ENCODE measurements around the gene HUNK. TPM values are rescaled to one million over a fixed set of nuclear protein-coding genes. Genes with fewer than 3 reads are reported as not detected.

HUNK gene
- total and polyA plus RNA-seq, 2 experiments from 2014 or later = 1.6 to 5.1 TPM

DNA sequence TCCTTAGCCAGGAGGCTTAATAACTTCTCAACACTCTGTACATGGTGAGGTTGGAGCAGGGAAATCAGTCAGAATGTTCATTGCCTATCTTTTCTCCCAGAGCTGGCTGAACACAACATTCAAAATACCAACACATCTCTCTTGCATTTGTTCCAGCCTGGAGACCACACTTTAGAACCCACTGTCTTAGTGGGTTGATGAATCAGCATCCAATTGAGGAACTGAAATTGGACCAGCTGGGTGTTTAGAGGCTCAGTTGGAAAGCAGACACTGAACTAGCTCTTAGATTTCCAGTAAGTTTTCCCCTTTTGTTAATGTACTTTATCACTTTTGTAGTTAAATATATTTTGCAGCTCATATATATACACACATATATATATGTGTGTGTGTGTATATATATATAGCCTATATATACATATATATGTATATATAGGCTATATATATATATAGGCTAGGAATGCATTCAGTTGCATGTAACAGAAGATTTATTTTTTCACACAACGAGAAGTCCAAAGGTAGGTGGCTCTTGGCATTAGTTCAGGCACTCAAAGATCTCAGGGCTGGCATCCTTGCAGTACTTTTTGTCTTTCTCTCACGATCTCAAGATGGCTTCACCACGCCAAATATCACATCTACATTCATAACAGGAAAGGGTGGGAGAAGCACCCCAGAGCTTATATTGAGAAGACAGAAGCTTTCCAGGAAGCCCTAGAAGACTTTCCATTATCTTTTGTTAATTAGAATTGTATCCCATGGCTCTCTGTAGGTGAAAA, 35.0 kb upstream of the HUNK start:
- H3K27ac ChIP-seq (ENCODE audit: low read depth) = no peak overlapping the region
- no peak overlapping the region for H3K4me3 ChIP-seq
- no peaks in the 10 kb centered on the region for H3K4me1 Mint-ChIP-seq
- H3K4me2 ChIP-seq = no peak overlapping the region
- TF ChIP-seq ZNF331 (CRISPR knock-in tag; IDR thresholded peaks at IDR 0.05; ENCODE audit: low read depth) (no peak), STAT1 (IDR thresholded peaks at IDR 0.05; ENCODE audit: unreplicated experiment) (no peak), NANOG (IDR thresholded peaks at IDR 0.05; ENCODE audit: borderline replicate concordance) (no peak), CREB1 (CRISPR knock-in tag; IDR thresholded peaks at IDR 0.05; ENCODE audit: low read depth) (no peak), ZNF114 (CRISPR knock-in tag; IDR thresholded peaks at IDR 0.05) (no peak), POLR2AphosphoS5 (IDR thresholded peaks at IDR 0.05; ENCODE audit: low read depth) (no peak), EZH2phosphoT487 (IDR thresholded peaks at IDR 0.05; ENCODE audit: unreplicated experiment) (no peak), JUNB (IDR thresholded peaks at IDR 0.05; ENCODE audit: unreplicated experiment) (no peak), EZH2 (IDR thresholded peaks at IDR 0.05; ENCODE audit: low read depth, unreplicated experiment) (no peak)
- TF ChIP-seq, protein P1, sequence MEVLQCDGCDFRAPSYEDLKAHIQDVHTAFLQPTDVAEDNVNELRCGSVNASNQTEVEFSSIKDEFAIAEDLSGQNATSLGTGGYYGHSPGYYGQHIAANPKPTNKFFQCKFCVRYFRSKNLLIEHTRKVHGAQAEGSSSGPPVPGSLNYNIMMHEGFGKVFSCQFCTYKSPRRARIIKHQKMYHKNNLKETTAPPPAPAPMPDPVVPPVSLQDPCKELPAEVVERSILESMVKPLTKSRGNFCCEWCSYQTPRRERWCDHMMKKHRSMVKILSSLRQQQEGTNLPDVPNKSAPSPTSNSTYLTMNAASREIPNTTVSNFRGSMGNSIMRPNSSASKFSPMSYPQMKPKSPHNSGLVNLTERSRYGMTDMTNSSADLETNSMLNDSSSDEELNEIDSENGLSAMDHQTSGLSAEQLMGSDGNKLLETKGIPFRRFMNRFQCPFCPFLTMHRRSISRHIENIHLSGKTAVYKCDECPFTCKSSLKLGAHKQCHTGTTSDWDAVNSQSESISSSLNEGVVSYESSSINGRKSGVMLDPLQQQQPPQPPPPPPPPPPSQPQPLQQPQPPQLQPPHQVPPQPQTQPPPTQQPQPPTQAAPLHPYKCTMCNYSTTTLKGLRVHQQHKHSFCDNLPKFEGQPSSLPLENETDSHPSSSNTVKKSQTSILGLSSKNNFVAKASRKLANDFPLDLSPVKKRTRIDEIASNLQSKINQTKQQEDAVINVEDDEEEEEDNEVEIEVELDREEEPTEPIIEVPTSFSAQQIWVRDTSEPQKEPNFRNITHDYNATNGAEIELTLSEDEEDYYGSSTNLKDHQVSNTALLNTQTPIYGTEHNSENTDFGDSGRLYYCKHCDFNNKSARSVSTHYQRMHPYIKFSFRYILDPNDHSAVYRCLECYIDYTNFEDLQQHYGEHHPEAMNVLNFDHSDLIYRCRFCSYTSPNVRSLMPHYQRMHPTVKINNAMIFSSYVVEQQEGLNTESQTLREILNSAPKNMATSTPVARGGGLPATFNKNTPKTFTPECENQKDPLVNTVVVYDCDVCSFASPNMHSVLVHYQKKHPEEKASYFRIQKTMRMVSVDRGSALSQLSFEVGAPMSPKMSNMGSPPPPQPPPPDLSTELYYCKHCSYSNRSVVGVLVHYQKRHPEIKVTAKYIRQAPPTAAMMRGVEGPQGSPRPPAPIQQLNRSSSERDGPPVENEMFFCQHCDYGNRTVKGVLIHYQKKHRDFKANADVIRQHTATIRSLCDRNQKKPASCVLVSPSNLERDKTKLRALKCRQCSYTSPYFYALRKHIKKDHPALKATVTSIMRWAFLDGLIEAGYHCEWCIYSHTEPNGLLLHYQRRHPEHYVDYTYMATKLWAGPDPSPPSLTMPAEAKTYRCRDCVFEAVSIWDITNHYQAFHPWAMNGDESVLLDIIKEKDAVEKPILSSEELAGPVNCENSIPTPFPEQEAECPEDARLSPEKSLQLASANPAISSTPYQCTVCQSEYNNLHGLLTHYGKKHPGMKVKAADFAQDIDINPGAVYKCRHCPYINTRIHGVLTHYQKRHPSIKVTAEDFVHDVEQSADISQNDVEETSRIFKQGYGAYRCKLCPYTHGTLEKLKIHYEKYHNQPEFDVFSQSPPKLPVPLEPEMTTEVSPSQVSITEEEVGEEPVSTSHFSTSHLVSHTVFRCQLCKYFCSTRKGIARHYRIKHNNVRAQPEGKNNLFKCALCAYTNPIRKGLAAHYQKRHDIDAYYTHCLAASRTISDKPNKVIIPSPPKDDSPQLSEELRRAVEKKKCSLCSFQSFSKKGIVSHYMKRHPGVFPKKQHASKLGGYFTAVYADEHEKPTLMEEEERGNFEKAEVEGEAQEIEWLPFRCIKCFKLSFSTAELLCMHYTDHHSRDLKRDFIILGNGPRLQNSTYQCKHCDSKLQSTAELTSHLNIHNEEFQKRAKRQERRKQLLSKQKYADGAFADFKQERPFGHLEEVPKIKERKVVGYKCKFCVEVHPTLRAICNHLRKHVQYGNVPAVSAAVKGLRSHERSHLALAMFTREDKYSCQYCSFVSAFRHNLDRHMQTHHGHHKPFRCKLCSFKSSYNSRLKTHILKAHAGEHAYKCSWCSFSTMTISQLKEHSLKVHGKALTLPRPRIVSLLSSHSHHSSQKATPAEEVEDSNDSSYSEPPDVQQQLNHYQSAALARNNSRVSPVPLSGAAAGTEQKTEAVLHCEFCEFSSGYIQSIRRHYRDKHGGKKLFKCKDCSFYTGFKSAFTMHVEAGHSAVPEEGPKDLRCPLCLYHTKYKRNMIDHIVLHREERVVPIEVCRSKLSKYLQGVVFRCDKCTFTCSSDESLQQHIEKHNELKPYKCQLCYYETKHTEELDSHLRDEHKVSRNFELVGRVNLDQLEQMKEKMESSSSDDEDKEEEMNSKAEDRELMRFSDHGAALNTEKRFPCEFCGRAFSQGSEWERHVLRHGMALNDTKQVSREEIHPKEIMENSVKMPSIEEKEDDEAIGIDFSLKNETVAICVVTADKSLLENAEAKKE (CRISPR knock-in tag; IDR thresholded peaks at IDR 0.05) = no peak
- TF ChIP-seq, protein P2, sequence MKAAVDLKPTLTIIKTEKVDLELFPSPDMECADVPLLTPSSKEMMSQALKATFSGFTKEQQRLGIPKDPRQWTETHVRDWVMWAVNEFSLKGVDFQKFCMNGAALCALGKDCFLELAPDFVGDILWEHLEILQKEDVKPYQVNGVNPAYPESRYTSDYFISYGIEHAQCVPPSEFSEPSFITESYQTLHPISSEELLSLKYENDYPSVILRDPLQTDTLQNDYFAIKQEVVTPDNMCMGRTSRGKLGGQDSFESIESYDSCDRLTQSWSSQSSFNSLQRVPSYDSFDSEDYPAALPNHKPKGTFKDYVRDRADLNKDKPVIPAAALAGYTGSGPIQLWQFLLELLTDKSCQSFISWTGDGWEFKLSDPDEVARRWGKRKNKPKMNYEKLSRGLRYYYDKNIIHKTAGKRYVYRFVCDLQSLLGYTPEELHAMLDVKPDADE (IDR thresholded peaks at IDR 0.05) = no peak
- TF ChIP-seq, protein P3, sequence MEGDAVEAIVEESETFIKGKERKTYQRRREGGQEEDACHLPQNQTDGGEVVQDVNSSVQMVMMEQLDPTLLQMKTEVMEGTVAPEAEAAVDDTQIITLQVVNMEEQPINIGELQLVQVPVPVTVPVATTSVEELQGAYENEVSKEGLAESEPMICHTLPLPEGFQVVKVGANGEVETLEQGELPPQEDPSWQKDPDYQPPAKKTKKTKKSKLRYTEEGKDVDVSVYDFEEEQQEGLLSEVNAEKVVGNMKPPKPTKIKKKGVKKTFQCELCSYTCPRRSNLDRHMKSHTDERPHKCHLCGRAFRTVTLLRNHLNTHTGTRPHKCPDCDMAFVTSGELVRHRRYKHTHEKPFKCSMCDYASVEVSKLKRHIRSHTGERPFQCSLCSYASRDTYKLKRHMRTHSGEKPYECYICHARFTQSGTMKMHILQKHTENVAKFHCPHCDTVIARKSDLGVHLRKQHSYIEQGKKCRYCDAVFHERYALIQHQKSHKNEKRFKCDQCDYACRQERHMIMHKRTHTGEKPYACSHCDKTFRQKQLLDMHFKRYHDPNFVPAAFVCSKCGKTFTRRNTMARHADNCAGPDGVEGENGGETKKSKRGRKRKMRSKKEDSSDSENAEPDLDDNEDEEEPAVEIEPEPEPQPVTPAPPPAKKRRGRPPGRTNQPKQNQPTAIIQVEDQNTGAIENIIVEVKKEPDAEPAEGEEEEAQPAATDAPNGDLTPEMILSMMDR (conservative IDR thresholded peaks at IDR 0.05; ENCODE audit: low read depth in 2 of 2) = no peak
- TF ChIP-seq, protein P4, sequence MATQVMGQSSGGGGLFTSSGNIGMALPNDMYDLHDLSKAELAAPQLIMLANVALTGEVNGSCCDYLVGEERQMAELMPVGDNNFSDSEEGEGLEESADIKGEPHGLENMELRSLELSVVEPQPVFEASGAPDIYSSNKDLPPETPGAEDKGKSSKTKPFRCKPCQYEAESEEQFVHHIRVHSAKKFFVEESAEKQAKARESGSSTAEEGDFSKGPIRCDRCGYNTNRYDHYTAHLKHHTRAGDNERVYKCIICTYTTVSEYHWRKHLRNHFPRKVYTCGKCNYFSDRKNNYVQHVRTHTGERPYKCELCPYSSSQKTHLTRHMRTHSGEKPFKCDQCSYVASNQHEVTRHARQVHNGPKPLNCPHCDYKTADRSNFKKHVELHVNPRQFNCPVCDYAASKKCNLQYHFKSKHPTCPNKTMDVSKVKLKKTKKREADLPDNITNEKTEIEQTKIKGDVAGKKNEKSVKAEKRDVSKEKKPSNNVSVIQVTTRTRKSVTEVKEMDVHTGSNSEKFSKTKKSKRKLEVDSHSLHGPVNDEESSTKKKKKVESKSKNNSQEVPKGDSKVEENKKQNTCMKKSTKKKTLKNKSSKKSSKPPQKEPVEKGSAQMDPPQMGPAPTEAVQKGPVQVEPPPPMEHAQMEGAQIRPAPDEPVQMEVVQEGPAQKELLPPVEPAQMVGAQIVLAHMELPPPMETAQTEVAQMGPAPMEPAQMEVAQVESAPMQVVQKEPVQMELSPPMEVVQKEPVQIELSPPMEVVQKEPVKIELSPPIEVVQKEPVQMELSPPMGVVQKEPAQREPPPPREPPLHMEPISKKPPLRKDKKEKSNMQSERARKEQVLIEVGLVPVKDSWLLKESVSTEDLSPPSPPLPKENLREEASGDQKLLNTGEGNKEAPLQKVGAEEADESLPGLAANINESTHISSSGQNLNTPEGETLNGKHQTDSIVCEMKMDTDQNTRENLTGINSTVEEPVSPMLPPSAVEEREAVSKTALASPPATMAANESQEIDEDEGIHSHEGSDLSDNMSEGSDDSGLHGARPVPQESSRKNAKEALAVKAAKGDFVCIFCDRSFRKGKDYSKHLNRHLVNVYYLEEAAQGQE (IDR thresholded peaks at IDR 0.05; ENCODE audit: unreplicated experiment) = no peak
- H3K79me2 ChIP-seq (replicated peaks; ENCODE audit: insufficient read depth) = no peaks in the 10 kb centered on the region
- no peak for ATAC-seq
- no peaks in the 10 kb centered on the region for H3K36me3 Mint-ChIP-seq (ENCODE audit: low read depth)
- H3K27ac Mint-ChIP-seq = no peak overlapping the region
- H3K9me3 Mint-ChIP-seq = no peaks in the 10 kb centered on the region
- peaks cover 2% of the 10 kb centered on the region for H3K27me3 Mint-ChIP-seq (ENCODE audit: insufficient read depth, low read depth, poor library complexity)
- DNase-seq (ENCODE audit: low spot score) = no peak
- H4K20me1 ChIP-seq (replicated peaks; ENCODE audit: insufficient read depth) = no peaks in the 10 kb centered on the region
- H2AFZ ChIP-seq = no peak overlapping the region
- H3K27me3 ChIP-seq (ENCODE audit: insufficient read depth) = no peaks in the 10 kb centered on the region
- H3K36me3 ChIP-seq (ENCODE audit: insufficient read depth) = no peaks in the 10 kb centered on the region
- no peaks in the 10 kb centered on the region for H3K4me1 ChIP-seq (ENCODE audit: insufficient read depth)
- peaks cover 7% of the 10 kb centered on the region; the same call in 1 of the 2 replicates for H3K9me2 ChIP-seq (ENCODE audit: insufficient read depth)
- no peaks in the 10 kb centered on the region for H3F3A ChIP-seq (replicated peaks; ENCODE audit: low read depth)
- H3K4me3 Mint-ChIP-seq = no peak overlapping the region
